ENCODE data around the gene SNRPA. TPM values are rescaled to one million over a fixed set of nuclear protein-coding genes. Genes with fewer than 3 reads are reported as not detected.
"Not testable (repeated sequence)": the region's sequence is repeated elsewhere in the genome, so short reads cannot be mapped to it uniquely, and the experiment has no call there.

Gene SNRPA
- total RNA-seq, 2 donors from 2014 or later: 201 to 290 TPM

GRCh38 chr19:40778706-40779284 lies 27.8 kb downstream of the SNRPA start:
- Mint-ChIP-seq H3K36me3 (ENCODE audit: insufficient read depth in 2 of 2) (peaks cover 0 to 3% of the 10 kb centered on the region in 2 donors), H3K9me3 (no peaks in the 10 kb centered on the region), H3K4me1 (ENCODE audit: low read depth) (peaks cover 45% of the 10 kb centered on the region), H3K4me3 (peak overlapping the region; percentile 86 to 97), H3K27me3 (ENCODE audit: low read depth) (no peaks in the 10 kb centered on the region), H3K27ac (peak overlapping the region; percentile 70)
- DNase-seq (no peak), ATAC-seq (replicated peaks in 1 of 2) (no peak)

GRCh38 chr19:40780582-40780981 lies 29.6 kb downstream of the SNRPA start:
- ATAC-seq (replicated peaks in 1 of 2): no peak
- peaks cover 54% of the 10 kb centered on the region for H3K4me1 Mint-ChIP-seq (ENCODE audit: low read depth)
- no peaks in the 10 kb centered on the region for H3K27me3 Mint-ChIP-seq (ENCODE audit: low read depth)
- H3K27ac Mint-ChIP-seq: peak overlapping the region; percentile 30
- peak overlapping the region in 1 of 2 donors; percentile 6 for H3K4me3 Mint-ChIP-seq
- peaks cover 0 to 3% of the 10 kb centered on the region in 2 donors for H3K36me3 Mint-ChIP-seq (ENCODE audit: insufficient read depth in 2 of 2)
- no peak for DNase-seq
- H3K9me3 Mint-ChIP-seq: no peaks in the 10 kb centered on the region

GRCh38 chr19:40781140-40781539 lies 30.1 kb downstream of the SNRPA start:
- Mint-ChIP-seq H3K9me3 (no peaks in the 10 kb centered on the region), H3K4me1 (ENCODE audit: low read depth) (peaks cover 53% of the 10 kb centered on the region), H3K27ac (no peak overlapping the region), H3K4me3 (no peak overlapping the region), H3K36me3 (ENCODE audit: insufficient read depth in 2 of 2) (peaks cover 0 to 3% of the 10 kb centered on the region in 2 donors), H3K27me3 (ENCODE audit: low read depth) (no peaks in the 10 kb centered on the region)
- ATAC-seq (replicated peaks in 1 of 2) (no peak), DNase-seq (no peak)

- Mint-ChIP-seq H3K4me3 (no peak overlapping the region), H3K4me1 (ENCODE audit: low read depth) (peaks cover 35% of the 10 kb centered on the region), H3K36me3 (ENCODE audit: insufficient read depth in 2 of 2) (peaks cover 0 to 3% of the 10 kb centered on the region in 2 donors), H3K27me3 (ENCODE audit: low read depth) (no peaks in the 10 kb centered on the region), H3K27ac (no peak overlapping the region), H3K9me3 (no peaks in the 10 kb centered on the region)
- ATAC-seq (replicated peaks in 1 of 2) (no peak), DNase-seq (no peak)
Measured at GRCh38 chr19:40783711-40784110, 32.7 kb downstream of the SNRPA start.

- not testable (repeated sequence) for H3K4me3 Mint-ChIP-seq; ATAC-seq (replicated peaks in 1 of 2); DNase-seq; H3K9me3 Mint-ChIP-seq; H3K27ac Mint-ChIP-seq; H3K27me3 Mint-ChIP-seq (ENCODE audit: low read depth); H3K36me3 Mint-ChIP-seq (ENCODE audit: insufficient read depth in 2 of 2)
- peaks cover 31% of the 10 kb centered on the region for H3K4me1 Mint-ChIP-seq (ENCODE audit: low read depth)
Measured at GRCh38 chr19:40784146-40784545, 33.1 kb downstream of the SNRPA start.

DNA sequence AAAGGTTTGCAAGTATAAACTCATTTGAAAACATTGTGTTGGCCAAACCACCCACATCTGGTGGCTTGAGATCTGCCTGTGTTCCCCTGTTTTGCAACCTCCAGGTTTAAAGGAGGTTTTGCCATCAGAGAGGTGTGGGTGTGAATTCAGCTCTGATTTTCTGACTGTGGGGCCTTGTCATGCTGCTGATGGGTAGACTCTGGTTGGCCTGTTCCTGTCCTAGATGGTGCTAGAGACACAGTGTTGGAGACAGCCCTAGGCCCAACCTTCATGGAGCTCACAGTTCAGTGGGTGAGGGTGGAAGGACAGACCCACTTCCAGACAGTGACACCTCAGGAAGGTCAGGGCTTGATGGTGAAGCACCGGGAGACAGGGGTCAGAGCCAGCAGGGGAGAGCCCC lies 34.5 kb downstream of the SNRPA start:
- ATAC-seq (replicated peaks in 1 of 2): peak; percentile 70 to 77
- peak in 1 of 2 donors; percentile 12 for DNase-seq
- Mint-ChIP-seq H3K9me3 (no peaks in the 10 kb centered on the region), H3K36me3 (ENCODE audit: insufficient read depth in 2 of 2) (peaks cover 0 to 3% of the 10 kb centered on the region in 2 donors), H3K27me3 (ENCODE audit: low read depth) (no peaks in the 10 kb centered on the region), H3K4me1 (ENCODE audit: low read depth) (peaks cover 20% of the 10 kb centered on the region), H3K4me3 (no peak overlapping the region), H3K27ac (no peak overlapping the region)

GRCh38 chr19:40786060-40787037 lies 35.3 kb downstream of the SNRPA start:
- no peak overlapping the region for H3K4me3 Mint-ChIP-seq
- peaks cover 12% of the 10 kb centered on the region for H3K4me1 Mint-ChIP-seq (ENCODE audit: low read depth)
- no peaks in the 10 kb centered on the region for H3K27me3 Mint-ChIP-seq (ENCODE audit: low read depth)
- H3K9me3 Mint-ChIP-seq: no peaks in the 10 kb centered on the region
- H3K27ac Mint-ChIP-seq: peak overlapping the region; percentile 31
- DNase-seq (no peak), ATAC-seq (replicated peaks in 1 of 2) (no peak)
- peaks cover 0 to 3% of the 10 kb centered on the region in 2 donors for H3K36me3 Mint-ChIP-seq (ENCODE audit: insufficient read depth in 2 of 2)

DNA sequence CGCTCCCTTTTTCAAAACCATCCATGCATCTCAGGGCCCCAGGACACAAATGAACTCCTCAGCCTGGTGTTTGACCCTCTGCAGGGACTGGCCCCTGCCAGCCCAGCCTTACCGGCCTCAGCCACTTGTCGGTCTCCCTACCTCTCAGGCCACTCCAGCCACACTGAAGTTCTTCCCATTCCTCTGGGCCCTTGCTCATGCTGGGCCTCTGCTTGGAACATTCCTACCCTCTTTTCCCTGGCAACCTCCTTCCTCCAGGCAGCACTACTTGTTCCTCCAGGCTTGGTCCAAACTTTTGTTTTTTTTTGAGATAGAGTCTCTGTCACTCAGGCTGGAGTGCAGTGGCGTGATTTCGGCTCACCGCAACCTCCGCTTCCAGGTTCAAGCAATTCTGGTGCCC lies 40.3 kb downstream of the SNRPA start:
- H3K27ac Mint-ChIP-seq: no peak overlapping the region
- H3K4me3 Mint-ChIP-seq: no peak overlapping the region
- H3K27me3 Mint-ChIP-seq (ENCODE audit: low read depth): no peaks in the 10 kb centered on the region
- H3K4me1 Mint-ChIP-seq (ENCODE audit: low read depth): peaks cover 20% of the 10 kb centered on the region
- no peaks in the 10 kb centered on the region for H3K9me3 Mint-ChIP-seq
- DNase-seq: no peak
- no peak for ATAC-seq (replicated peaks in 1 of 2)
- no peaks in the 10 kb centered on the region for H3K36me3 Mint-ChIP-seq (ENCODE audit: insufficient read depth in 2 of 2)

- Mint-ChIP-seq H3K27me3 (ENCODE audit: low read depth) (no peaks in the 10 kb centered on the region), H3K4me1 (ENCODE audit: low read depth) (peaks cover 26% of the 10 kb centered on the region), H3K27ac (peak overlapping the region; percentile 83), H3K36me3 (ENCODE audit: insufficient read depth in 2 of 2) (no peaks in the 10 kb centered on the region), H3K9me3 (no peaks in the 10 kb centered on the region), H3K4me3 (peak overlapping the region in 1 of 2 donors; percentile 70)
- DNase-seq (no peak), ATAC-seq (replicated peaks in 1 of 2) (no peak)
Measured at GRCh38 chr19:40791996-40792395, 41.0 kb downstream of the SNRPA start.

DNA sequence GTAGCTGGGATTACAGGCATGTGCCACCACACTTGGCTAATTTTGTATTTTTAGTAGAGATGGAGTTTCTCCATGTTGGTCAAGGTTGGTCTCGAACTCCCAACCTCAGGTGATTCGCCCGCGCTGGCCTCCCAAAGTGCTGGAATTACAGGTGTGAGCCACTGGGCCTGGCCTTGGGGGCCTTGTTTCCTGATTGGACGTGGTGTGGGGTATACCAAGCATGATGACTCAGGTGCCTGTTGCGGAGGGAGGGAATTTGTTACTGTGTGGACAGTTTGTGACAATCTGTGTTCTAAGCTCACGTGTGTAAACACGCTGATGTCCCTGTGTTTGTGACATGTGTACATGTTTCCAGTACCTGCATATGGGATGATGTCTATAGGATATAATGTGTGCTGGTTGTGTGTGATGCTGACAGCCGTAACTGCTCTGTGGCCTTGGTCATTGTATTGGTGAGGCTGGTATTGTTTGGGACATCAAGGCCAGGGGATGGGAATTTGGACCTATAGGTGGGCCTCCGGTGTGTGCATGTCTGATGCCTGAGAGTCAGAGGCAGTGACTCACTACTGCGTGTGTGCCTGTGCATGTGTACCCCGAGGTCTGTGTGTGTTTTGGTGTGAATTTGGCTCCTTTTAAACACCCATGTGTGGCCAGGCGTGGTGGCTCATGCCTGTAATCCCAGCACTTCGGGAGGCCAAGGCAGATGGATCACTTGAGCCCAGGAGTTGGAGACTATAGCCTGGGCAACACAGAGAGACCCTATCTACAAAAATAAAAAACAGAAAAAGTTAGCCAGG lies 46.4 kb downstream of the SNRPA start:
- H3K9me3 Mint-ChIP-seq: no peaks in the 10 kb centered on the region
- peaks cover 63% of the 10 kb centered on the region for H3K4me1 Mint-ChIP-seq (ENCODE audit: low read depth)
- H3K4me3 Mint-ChIP-seq: peak overlapping the region; percentile 99
- DNase-seq (no peak), ATAC-seq (replicated peaks in 1 of 2) (no peak)
- H3K27me3 Mint-ChIP-seq (ENCODE audit: low read depth): no peaks in the 10 kb centered on the region
- peaks cover 6 to 14% of the 10 kb centered on the region in 2 donors for H3K36me3 Mint-ChIP-seq (ENCODE audit: insufficient read depth in 2 of 2)
- H3K27ac Mint-ChIP-seq: peak overlapping the region; percentile 98

DNA sequence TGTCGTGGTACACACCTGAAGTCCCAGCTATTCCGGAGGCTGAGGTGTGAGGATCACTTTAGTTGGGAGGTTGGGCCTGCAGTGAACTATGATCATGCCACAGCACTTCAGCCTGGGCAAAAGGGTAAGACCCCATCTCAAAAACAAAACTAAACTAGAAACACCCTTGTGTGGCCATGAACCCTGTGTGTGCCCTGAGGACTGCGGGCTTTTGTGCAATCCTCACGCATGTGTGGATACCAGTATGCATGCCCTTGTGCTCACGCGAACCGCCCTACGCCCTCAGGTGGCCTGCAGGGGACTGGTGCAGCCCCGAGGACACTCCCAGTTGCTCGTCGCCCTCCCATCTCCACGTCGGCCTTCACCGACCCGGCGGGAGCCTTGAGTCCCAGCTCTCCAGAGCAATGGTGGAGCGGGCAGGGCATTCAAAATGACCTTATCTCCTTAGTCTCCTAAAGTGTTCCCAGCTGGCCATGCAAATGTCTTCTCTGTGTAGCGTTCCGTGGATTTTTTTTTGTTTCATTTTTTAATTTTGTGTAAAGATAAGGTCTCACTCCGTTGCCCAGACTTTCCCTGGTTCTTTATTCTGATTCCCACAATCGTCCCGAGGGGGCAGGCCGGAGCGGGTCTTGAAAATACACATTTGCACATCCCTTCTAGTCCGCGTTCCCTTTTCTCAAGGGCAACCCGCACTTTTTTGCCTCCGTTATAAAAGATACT lies 47.1 kb downstream of the SNRPA start:
- Mint-ChIP-seq H3K27me3 (ENCODE audit: low read depth) (no peaks in the 10 kb centered on the region), H3K9me3 (no peaks in the 10 kb centered on the region), H3K4me1 (ENCODE audit: low read depth) (peaks cover 63% of the 10 kb centered on the region), H3K27ac (peak overlapping the region; percentile 98), H3K4me3 (peak overlapping the region; percentile 99), H3K36me3 (ENCODE audit: insufficient read depth in 2 of 2) (peaks cover 6 to 14% of the 10 kb centered on the region in 2 donors)
- ATAC-seq (replicated peaks in 1 of 2) (peak; percentile 49 to 58), DNase-seq (peak; percentile 79 to 82)

Measured in activated T-cell treated with anti-CD3 and anti-CD28 coated beads, Interleukin-2, amount 50 U/mL, for 72 hours (primary cell).